NCI-H1092 (cell line): Measurements from ENCODE around the gene VSIG10L2.

Source experiments
- DNase-seq: peaks from one replicate; lab custom pipeline; 2025; lab: John Stamatoyannopoulos, UW

VSIG10L2 gene

GRCh38 chr11:125947419-125948277, 1.8 kb downstream of the VSIG10L2 start:
- no peak for DNase-seq

DNA sequence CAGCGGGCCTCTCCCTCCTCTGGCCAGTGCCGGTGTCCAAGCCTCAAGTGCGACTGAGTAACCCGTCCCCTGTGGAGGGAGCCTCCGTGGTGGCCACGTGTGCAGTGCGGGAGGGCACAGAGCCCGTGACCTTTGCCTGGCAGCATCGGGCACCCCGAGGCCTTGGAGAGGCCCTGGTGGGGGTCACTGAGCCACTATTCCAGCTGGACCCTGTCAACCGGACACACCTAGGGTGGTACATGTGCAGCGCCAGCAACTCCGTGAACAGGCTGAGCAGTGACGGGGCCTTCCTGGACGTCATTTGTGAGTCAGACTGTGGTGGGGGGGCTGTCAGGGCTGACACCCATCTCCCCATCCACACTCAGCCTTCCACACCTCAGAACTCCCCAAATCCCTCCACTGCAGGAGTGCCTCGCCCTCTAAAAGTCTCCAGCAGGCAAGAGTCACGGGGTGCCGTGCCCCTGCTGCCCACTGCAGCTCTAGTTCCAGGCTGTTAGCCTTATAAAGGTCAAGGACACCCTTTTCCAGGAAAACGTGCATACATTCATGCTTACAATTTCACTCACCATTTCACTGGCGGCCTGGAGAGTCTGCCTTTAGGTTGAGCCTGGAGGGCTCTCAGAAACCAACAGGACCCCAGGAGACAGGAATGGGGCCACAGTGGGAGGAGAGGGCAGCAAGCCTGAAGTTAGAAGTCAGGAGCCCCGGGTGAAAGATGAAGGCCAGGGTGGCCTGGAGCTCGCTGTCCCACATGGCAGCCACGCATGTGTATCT, 2.6 kb downstream of the VSIG10L2 start:
- no peak for DNase-seq

GRCh38 chr11:125949271-125950177, 3.7 kb downstream of the VSIG10L2 start:
- DNase-seq = no peak

DNA sequence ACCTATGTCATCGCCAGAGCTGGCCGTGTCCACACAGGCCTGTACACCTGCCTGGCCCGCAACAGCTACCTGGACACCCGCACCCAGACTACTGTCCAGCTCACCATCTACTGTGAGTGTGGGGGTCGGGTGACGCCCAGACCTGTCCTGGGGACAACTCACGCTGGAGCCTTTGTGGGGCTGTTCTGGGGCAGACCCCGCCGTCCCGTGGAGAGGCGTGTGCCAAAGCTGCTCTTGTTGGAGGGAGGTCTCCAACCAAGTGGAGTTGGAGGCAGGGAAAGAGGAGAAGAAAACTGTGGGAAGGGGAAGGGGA, 4.3 kb downstream of the VSIG10L2 start:
- DNase-seq = no peak

GRCh38 chr11:125950696-125951651, 5.1 kb downstream of the VSIG10L2 start:
- no peak for DNase-seq

DNA sequence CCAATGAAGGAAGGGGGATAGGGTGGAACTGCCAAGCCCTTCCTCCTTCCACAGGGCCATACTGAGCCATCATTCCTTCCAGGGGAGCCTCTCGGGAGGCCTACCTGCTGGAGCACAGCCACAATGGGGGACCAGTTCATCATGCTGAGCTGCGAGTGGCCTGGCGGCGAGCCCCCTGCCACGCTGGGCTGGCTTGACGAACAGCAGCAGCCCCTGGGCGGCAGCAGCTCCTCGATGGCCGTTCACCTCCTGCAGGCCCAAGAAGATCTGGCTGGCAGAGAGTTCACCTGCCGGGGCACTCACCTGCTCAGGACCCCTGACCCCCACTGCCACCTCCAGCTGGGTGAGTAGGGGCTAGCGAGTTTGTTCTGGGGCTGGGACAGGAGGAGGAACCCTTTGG, 5.9 kb downstream of the VSIG10L2 start:
- no peak for DNase-seq

- no peak for DNase-seq
Measured at GRCh38 chr11:125952559-125952958, 6.7 kb downstream of the VSIG10L2 start.

DNA sequence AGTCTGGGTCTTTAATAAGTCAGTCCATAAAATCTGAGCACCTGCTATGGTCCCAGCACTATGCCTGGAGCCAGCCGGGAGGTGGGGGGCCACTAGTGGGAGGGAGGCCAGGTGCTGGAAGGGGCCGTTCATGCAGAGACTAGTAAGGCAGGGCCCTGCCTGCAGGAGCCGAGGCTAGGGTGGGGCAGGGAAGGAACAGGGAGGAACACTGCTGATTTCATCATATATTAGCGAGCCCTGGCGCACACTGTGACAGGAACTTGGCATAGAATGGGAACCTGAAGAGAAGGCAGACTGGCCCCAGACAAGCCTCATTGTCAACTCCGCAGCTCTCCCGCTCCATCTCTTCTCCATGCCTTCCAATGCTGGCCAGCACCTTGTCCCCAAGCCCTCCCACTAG, 7.1 kb downstream of the VSIG10L2 start:
- no peak for DNase-seq

GRCh38 chr11:125953401-125953935, 7.6 kb downstream of the VSIG10L2 start:
- no peak for DNase-seq

GRCh38 chr11:125954123-125954944, 8.5 kb downstream of the VSIG10L2 start:
- DNase-seq = no peak

GRCh38 chr11:125954945-125955640, 9.2 kb downstream of the VSIG10L2 start:
- DNase-seq = no peak

GRCh38 chr11:125955856-125956255, 10.0 kb downstream of the VSIG10L2 start:
- DNase-seq = no peak

DNA sequence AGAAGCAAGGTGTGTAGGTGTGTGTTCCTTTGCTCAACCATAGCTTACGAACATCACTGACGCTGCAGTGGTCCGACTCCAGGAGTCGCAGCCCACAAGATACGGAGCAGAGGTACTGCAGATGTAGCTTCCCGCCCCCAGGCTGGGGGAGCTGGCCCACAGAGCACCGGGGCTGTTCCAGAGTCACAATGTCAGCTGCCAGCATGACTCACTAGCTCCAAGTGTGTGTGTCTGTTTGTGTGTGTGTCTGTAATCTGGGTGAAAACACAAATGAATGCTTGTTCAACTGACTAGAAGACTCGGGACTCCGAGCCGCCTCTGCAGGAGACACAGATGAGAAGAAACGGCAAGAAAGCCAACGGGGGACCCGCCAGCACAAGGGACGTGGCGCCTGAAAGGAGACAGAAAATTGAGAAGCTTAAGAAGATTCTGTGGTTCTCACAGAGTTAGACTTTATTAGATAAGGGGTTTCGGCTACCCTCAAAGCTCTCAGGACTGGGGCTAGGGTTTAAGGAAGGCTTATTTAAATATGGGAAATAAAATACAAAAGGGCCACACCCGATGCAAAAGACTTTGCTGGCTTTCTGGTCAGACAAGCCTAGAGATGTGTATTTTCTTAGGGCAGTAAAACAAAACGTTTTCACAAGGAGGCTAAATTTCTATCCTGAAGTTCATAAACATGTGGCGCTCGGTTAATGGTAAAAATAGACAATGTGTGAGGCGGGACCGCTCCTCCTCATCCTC, 10.7 kb downstream of the VSIG10L2 start:
- DNase-seq = no peak

GRCh38 chr11:125957618-125958332, 11.9 kb downstream of the VSIG10L2 start:
- DNase-seq = no peak

- DNase-seq = no peak
Measured at GRCh38 chr11:125958872-125959400, 13.1 kb downstream of the VSIG10L2 start.

GRCh38 chr11:125959511-125959910, 13.7 kb downstream of the VSIG10L2 start:
- no peak for DNase-seq

DNA sequence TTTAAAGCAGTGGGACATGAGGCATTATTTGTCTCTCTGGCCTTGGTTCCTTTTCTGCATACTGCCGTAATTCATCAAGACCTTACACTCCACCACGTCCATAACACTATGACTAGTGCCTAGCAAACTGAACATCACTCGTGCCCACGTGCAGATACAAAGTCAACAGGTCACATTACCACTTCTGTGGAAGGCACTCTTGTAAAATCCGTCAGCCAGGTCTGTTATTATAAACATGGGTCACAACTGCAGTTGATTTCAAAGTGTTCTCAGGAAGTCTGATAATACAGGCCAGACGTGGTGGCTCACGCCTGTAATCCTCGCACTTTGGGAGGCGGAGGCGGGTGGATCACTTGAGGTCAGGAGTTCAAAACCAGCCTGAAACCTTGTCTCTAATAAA, 14.1 kb downstream of the VSIG10L2 start:
- no peak for DNase-seq

GRCh38 chr11:125960771-125961170, 14.9 kb downstream of the VSIG10L2 start:
- DNase-seq = no peak
